ENCODE results near the gene LENG8.
"Not testable (repeated sequence)": the region's sequence is repeated elsewhere in the genome, so short reads cannot be mapped to it uniquely, and the experiment has no call there.

Gene LENG8

DNA sequence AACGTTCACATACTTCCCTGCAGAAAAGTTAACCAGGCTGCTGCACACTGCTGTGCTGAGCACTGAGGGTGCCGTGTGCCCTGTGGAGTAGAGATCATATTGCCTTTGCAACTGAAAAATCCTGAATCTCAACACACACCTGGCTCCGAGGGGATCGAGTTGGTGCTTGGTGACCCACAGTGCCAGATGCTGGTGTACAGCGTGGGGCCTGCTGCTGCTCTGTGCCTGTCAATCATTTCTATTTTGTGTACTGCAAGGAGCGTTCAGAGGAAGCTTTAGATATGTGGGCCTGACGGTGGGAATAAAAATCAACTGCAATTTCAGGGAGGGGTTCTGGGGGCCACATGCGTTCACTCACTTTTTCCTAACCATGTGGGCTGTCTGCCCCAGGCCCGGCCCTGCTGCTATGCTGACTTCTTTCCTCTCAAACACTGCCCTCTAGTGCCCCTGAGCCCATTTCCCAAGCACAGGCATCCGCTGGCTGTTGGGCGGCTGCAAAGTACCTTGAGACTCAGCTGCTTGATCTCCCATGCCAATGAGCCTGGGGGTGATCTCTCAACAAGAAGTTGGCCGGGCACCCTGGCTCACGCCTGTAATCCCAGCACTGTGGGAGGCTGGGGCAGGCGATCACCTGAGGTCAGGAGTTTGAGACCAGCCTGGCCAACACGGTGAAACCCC is 9.7 kb upstream of the LENG8 start:
- H3K9ac ChIP-seq: peak overlapping the region in 10 of 11 experiments; percentile 2 to 60 (median 42); a peak in 17 of 22 replicates

DNA sequence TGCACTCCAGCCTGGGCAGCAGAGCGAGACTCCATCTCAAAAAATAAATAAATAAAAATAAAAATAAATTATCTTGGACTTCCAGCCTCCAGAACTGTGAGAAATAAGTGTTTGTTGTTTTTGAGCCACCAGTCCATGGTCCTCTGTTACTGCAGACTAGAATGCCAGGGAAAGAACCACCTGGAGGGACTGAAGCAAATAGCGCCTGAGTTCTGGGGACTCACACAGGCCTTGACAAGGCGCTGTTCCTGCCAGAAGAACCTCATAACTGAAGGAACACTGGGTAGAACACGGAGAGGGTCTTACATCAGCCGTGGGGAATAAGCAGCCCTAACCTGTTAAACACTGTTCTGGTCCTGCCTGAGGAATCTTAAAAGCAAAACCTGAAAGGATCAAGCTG is 8.4 kb upstream of the LENG8 start:
- Histone ChIP-seq H3K4me3 (no peak overlapping the region), H3K36me3 (peaks cover 25 to 62% (median 31%) of the 10 kb centered on the region in 11 experiments), H3K9ac (no peak overlapping the region), H3K9me3 (replicated peaks in 1 of 11) (no peaks in the 10 kb centered on the region), H3K27me3 (no peaks in the 10 kb centered on the region), H3K4me2 (no peak overlapping the region), H3K27ac (no peak overlapping the region), H4K20me1 (peaks cover 0 to 54% (median 20%) of the 10 kb centered on the region in 11 experiments; a peak in 16 of 22 replicates), H3K4me1 (peaks cover 28 to 47% (median 42%) of the 10 kb centered on the region in 10 experiments)
- no peak for TF ChIP-seq Cebpa-rat (IDR thresholded peaks at IDR 0.05)

More for the DNA sequence above, 9.7 kb upstream of the LENG8 start:
- Histone ChIP-seq H3K4me1 (peaks cover 29 to 60% (median 53%) of the 10 kb centered on the region in 10 experiments), H4K20me1 (peaks cover 0 to 66% (median 31%) of the 10 kb centered on the region in 11 experiments; a peak in 17 of 22 replicates), H3K4me2 (peak overlapping the region; percentile 61 to 80 (median 75)), H3K4me3 (no peak overlapping the region), H3K9me3 (replicated peaks in 1 of 11) (no peaks in the 10 kb centered on the region), H3K27ac (peak overlapping the region in 8 of 11 experiments; percentile 15 to 53 (median 26); a peak in 11 of 22 replicates), H3K27me3 (no peaks in the 10 kb centered on the region), H3K36me3 (peaks cover 11 to 55% (median 23%) of the 10 kb centered on the region in 11 experiments)
- TF ChIP-seq Cebpa-rat (IDR thresholded peaks at IDR 0.05): no peak

DNA sequence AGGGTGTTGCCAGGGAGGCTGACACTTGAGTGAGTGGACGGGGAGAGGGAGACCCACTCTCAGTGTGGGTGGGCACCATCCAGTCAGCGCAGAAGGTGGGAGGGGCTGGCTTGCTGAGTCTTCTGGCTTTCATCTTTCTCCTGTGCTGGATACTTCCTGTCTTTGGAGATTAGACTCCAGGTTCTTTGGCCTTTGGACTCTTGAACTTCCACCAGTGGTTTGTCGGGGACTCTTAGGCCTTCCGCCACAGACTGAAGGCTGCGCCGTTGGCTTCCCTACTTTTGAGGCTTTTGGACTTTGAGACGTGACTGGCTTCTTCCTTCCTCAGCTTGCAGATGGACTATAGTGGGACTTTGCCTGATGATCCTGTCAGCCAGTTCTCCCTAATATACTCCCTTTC is 4.3 kb upstream of the LENG8 start:
- Histone ChIP-seq H3K4me3 (no peak overlapping the region), H3K9ac (no peak overlapping the region; a peak in 1 of 22 replicates), H3K27me3 (no peaks in the 10 kb centered on the region), H3K36me3 (peaks cover 33 to 67% (median 37%) of the 10 kb centered on the region in 11 experiments), H3K27ac (no peak overlapping the region), H3K4me2 (no peak overlapping the region), H3K4me1 (peaks cover 14 to 28% (median 22%) of the 10 kb centered on the region in 10 experiments), H3K9me3 (replicated peaks in 1 of 11) (no peaks in the 10 kb centered on the region), H4K20me1 (peaks cover 4 to 26% (median 9%) of the 10 kb centered on the region in 11 experiments; a peak in 20 of 22 replicates)
- no peak for TF ChIP-seq Cebpa-rat (IDR thresholded peaks at IDR 0.05)

DNA sequence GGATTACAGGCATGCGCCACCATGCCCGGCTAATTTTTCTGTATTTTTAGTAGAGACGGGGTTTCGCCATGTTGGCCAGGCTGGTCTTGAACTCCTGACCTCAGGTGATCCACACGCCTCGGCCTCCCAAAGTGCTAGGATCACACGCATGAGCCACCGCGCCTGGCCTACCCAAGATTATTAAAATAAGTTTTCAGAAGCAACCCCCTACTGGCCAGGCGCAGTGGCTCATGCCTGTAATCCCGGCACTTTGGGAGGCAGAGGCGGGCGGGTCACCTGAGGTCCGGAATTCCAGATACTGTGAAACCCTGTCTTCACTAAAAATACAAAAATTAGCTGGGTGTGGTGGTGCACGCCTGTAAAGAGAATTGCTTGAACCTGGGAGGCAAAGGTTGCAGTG is 2.6 kb upstream of the LENG8 start:
- Histone ChIP-seq H3K9ac (peak overlapping the region in 9 of 11 experiments; percentile 2 to 99 (median 96); a peak in 8 of 22 replicates), H3K4me1 (peaks cover 28 to 38% (median 35%) of the 10 kb centered on the region in 10 experiments), H4K20me1 (peaks cover 20 to 26% (median 22%) of the 10 kb centered on the region in 11 experiments), H3K4me3 (peak overlapping the region in 3 of 10 experiments; percentile 4 to 94 (median 79); a peak in 2 of 20 replicates), H3K36me3 (peaks cover 31 to 62% (median 47%) of the 10 kb centered on the region in 11 experiments), H3K4me2 (peak overlapping the region; percentile 90 to 99 (median 97); a peak in 20 of 22 replicates)
- H3K27me3 ChIP-seq; H3K9me3 ChIP-seq (replicated peaks in 1 of 11); H3K27ac ChIP-seq: not testable (repeated sequence)

DNA sequence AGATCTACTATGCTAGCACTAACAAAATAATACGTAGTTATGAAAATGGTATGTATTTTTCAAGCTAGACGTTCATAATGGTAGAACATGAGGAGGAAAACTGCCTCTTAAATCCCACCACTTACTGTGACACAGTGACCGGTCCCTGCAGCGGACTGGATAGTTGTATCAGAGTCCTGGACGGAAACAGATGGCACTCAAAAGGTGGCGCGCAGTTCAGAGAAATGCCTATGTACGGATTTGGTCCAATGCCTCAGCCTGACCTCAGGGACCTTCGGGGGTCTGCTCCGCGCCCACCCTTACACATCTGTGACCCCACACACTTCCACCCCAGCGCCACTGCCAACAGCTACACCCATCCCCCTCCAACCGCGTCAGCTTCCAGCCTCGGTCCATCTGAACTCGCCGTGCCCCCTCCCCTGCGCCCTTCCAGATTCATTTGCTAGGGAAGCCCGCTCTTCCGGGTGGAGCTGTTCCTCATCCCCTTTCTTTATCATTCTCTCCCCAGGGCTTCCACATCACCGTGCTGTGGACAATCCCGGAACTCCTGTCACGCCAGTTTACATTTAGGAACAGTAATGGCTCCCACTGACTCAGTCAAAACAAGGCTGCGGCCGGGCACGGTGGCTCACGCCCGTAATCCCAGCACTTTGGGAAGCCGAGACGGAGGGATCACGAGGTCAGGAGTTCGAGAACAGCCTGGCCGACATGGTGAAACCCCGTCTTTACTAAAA is 792 bp upstream of the LENG8 start:
- no peak for TF ChIP-seq Cebpa-rat (IDR thresholded peaks at IDR 0.05)
- Histone ChIP-seq H3K9ac (peak overlapping the region; percentile 92 to 99 (median 95)), H3K4me3 (peak overlapping the region; percentile 79 to 94 (median 90)), H3K36me3 (peaks cover 43 to 66% (median 56%) of the 10 kb centered on the region in 11 experiments), H3K4me1 (peaks cover 35 to 55% (median 41%) of the 10 kb centered on the region in 10 experiments), H3K27ac (peak overlapping the region; percentile 94 to 99 (median 95)), H4K20me1 (peaks cover 38 to 45% (median 39%) of the 10 kb centered on the region in 11 experiments), H3K27me3 (no peaks in the 10 kb centered on the region), H3K9me3 (replicated peaks in 1 of 11) (no peaks in the 10 kb centered on the region), H3K4me2 (peak overlapping the region; percentile 90 to 99 (median 97))

DNA sequence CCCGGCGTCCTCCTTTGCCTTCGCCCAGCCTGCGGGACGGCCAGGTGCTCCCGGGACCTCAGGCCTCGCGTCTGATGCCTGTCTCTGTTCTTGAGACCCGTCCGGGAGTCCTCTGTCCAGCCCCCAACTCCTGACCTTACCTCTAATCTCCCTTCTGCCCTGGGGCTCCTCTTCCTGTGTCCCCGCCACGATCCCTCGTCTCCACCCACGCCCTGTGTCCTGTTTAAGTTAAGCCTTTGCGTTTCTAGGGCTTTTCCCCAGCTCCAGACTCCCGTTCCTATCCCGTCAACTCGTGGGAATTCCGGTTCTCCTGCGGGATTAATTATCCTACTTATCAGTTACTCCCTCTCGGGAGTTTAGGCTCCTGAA is 686 bp downstream of the LENG8 start:
- Histone ChIP-seq H4K20me1 (peaks cover 53 to 60% (median 54%) of the 10 kb centered on the region in 11 experiments), H3K36me3 (peaks cover 49 to 69% (median 59%) of the 10 kb centered on the region in 11 experiments), H3K27me3 (no peaks in the 10 kb centered on the region), H3K27ac (peak overlapping the region; percentile 94 to 99 (median 95)), H3K9me3 (replicated peaks in 1 of 11) (no peaks in the 10 kb centered on the region), H3K4me3 (peak overlapping the region; percentile 79 to 94 (median 90)), H3K4me1 (peaks cover 35 to 60% (median 41%) of the 10 kb centered on the region in 10 experiments), H3K4me2 (peak overlapping the region; percentile 94 to 99 (median 97)), H3K9ac (peak overlapping the region; percentile 92 to 99 (median 95))
- no peak for TF ChIP-seq Cebpa-rat (IDR thresholded peaks at IDR 0.05)

DNA sequence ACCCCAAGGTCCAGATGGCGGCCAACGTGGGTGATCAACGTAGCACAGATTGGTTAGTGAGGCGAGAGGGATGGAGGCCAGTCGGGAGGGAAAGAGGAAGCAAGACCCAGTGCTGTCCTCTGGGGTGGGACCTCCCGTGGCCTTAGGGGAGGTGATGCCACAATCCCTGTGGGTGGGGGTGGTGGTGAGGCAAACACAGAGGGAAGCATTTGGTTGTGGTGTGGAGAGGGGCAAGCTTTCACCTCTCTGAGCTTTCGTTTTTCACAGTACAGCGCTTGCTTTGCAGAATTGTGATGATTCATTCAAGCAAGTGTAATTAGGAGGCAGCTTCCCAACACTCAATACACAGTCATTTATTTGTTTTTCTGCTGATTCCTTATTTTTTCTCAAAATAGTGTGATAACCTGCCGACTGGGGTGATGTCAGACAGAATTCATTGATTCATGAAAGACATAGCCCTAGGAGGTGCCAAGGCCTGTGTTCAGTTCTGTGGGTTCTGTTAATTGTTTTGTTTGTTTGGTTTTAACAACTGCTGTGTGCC is 2.4 kb downstream of the LENG8 start:
- Histone ChIP-seq H3K4me1 (peaks cover 35 to 52% (median 38%) of the 10 kb centered on the region in 10 experiments), H4K20me1 (peaks cover 70 to 76% (median 71%) of the 10 kb centered on the region in 11 experiments), H3K27me3 (no peaks in the 10 kb centered on the region), H3K4me2 (peak overlapping the region; percentile 94 to 99 (median 97)), H3K9ac (peak overlapping the region; percentile 92 to 99 (median 95)), H3K9me3 (replicated peaks in 1 of 11) (no peaks in the 10 kb centered on the region), H3K4me3 (peak overlapping the region in 9 of 10 experiments; percentile 79 to 94 (median 90); a peak in 18 of 20 replicates), H3K36me3 (peaks cover 50 to 69% (median 62%) of the 10 kb centered on the region in 11 experiments), H3K27ac (peak overlapping the region; percentile 17 to 99 (median 95); a peak in 21 of 22 replicates)
- TF ChIP-seq Cebpa-rat (IDR thresholded peaks at IDR 0.05): no peak

DNA sequence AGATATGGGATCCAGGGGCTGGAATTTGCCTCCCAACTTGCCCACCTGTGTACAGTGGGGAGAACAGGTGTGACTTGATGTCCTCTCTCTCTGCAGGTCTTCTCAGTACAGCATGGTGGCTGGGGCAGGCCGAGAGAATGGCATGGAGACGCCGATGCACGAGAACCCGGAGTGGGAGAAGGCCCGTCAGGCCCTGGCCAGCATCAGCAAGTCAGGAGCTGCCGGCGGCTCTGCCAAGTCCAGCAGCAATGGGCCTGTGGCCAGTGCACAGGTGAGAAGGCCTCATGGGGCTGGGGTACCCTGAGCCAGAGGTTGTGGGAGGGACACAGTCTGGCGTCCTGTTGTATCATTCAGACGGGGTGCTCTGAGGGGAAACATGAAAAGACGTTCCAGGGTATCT is 3.0 kb downstream of the LENG8 start:
- Histone ChIP-seq H3K4me1 (peaks cover 29 to 51% (median 32%) of the 10 kb centered on the region in 10 experiments), H3K27me3 (no peaks in the 10 kb centered on the region), H3K4me2 (peak overlapping the region in 10 of 11 experiments; percentile 94 to 99 (median 97); a peak in 16 of 22 replicates), H3K27ac (peak overlapping the region in 8 of 11 experiments; percentile 62 to 99 (median 96); a peak in 15 of 22 replicates), H3K4me3 (peak overlapping the region in 3 of 10 experiments; percentile 79 to 94 (median 92); a peak in 4 of 20 replicates), H3K36me3 (peaks cover 56 to 70% (median 65%) of the 10 kb centered on the region in 11 experiments), H4K20me1 (peaks cover 76 to 82% (median 77%) of the 10 kb centered on the region in 11 experiments), H3K9ac (peak overlapping the region; percentile 92 to 99 (median 95); a peak in 18 of 22 replicates), H3K9me3 (replicated peaks in 1 of 11) (no peaks in the 10 kb centered on the region)
- TF ChIP-seq Cebpa-rat (IDR thresholded peaks at IDR 0.05): no peak

Data from BLaER1 treated with 17β-estradiol and CSF1 and Interleukin-3, amounts not matched to agents 10 nM and 100 nM (cell line).